Hematopoietic multipotent progenitor cell treated with erythropoietin and hydrocortisone succinate and interleukin-3 and kit ligand, for 17 days (in vitro differentiated cells): Measurements from ENCODE around the gene ALDH3B2.
A peak's percentile ranks its signal among the peaks of the same experiment; 100 is the strongest.
"Not testable (repeated sequence)": the region's sequence is repeated elsewhere in the genome, so short reads cannot be mapped to it uniquely, and the experiment has no call there.

Experiments
- DNase-seq: peaks from one replicate; pipeline ENCODE4 v3.0.0-alpha.2; 2015; ENCODE audit warnings: low spot score

ALDH3B2 gene

DNA sequence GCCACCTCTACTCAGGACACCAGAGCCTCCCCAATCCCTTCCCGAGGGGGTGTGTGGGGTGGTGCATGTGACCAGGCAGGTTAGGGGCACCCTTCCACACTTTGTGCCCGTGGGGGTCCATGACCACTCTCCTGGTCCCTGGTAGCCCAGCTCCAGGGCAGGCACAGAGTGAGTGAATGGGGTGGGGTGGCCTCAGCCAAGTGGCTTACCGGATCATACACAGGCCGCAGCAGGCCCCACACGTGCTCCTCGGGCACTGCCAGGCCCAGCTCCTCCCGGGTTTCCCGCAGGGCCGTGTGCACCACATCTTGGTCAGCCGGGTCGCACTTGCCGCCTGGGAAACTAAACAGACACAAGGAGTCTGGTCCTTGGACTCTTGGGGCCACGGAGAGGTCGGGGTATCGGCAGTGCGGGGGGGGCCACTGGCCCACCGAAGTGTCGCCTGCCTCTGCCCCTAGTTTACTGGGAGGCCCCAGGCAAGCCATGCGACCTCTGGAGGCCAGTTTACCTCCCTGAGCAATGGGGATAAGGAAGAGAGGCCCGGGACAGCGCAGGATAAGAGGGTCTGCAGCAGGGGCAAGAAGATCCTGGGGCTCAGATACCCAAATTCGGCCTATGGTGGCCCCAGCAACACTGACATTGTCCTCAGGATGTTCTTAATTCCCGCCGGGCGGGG lies 45.6 kb downstream of the ALDH3B2 start:
- DNase-seq = no peak

DNA sequence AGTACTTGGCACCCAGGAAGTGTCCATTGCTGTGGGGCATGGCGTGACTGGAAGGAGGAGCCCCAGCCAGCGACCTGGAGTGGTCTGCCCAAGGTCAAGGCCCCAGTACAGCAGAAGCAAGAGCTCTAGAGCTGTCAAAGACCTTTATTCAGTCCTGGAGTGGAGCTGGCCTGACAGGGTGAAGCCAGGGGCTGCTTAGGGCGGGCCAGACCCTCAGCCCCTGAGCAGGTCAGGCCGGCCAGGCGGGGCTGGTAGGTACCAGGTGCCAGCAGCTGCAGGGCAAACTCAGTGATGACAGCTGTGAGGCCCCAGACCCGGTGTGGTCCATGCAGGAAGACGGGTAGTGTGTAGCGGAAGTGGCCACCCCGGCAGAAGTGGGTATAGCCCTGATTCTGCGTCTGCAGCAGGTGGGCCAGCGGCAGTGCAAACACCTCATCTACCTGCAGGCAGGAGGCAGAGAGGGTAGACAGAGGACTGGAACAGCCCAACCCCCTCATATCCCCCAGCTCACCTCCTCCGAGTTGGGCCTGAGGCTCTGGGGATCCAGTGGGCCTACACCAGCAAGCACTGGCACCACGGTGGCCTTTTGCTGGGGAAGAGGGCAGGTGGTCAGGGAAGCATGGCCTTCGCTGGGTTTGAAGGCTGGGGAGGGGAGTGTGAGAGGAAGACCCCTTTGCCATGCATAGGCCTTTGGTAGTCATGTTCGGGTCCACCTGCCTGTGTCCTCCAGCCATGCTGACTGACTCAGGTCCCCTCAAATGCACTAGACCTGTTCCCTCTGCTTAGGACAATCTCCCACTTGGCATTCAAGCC lies 46.4 kb downstream of the ALDH3B2 start:
- DNase-seq = no peak

DNA sequence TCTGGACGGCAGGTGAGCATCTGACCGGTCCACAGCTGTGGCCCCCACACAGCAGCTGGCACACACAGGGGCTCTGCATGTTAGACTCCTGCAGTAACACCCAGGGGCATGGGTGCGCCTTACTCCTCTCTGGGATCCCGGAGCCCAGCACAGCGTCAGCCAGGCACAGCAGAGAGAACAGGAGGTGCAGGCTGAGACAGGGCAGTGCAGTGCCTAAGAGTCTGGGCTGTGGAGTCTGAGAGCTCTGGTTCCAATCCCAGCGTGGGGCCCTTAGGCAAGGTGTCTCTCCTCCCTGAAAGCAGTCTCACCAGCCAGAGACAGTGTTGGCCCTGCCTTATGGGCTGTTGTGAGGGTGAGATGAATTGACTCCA lies 47.0 kb downstream of the ALDH3B2 start:
- DNase-seq = no peak

DNA sequence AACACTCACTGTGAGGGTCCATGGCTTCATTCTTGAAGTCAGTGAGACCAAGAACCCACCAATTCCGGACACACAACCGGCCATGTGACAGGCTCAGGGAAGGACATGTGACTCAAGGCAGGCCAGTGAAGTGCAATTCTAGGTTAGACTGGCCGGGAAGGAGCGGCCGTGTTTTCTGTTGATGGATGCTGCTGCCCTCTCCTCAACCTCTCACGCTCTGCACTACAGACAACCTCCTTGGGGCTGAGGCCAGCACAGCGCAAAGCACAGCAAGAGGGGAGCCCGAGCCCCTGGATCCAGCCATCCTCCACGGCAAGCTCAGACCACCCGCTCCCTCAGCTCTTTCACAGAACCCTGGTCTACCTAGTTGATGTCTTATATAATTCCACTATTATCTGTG lies 47.5 kb downstream of the ALDH3B2 start:
- DNase-seq = no peak

DNA sequence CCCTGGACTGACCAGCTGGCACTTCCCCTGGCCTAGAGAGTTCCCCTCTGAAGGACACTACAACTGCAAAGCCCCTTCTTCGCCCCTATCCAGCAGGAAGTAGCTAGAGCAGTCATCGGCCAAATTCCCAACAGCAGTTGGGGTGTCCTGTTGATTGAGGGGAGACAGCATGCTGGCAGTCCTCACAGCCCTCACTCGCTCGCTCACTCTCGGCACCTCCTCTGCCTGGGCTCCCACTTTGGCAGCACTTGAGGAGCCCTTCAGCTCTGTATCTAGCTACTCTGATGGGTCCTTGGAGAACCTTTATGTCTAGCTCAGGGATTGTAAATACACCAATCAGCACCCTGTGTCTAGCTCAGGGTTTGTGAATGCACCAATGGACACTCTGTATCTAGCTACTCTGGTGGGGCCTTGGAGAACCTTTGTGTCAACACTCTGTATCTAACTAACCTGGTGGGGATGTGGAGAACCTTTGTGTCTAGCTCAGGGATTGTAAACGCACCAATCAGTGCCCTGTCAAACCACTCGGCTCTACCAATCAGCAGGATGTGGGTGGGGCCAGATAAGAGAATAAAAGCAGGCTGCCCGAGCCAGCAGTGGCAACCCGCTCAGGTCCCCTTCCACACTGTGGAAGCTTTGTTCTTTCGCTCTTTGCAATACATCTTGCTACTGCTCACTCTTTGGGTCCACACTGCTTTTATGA lies 48.1 kb downstream of the ALDH3B2 start:
- DNase-seq = not testable (repeated sequence)

DNA sequence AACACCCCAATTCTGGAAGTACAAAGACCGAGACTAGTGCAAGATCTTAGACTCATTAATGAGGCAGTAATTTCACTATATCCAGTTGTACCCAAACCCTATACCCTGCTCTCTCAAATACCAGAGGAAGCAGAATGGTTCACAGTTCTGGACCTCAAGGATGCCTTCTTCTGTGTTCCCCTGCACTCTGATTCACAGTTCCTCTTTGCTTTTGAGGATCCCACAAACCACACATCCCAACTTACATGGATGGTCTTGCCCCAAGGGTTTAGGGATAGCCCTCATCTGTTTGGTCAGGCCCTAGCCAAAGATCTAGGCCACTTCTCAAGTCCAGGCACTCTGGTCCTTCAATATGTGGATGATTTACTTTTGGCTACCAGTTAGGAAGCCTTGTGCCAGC lies 50.6 kb downstream of the ALDH3B2 start:
- not testable (repeated sequence) for DNase-seq

DNA sequence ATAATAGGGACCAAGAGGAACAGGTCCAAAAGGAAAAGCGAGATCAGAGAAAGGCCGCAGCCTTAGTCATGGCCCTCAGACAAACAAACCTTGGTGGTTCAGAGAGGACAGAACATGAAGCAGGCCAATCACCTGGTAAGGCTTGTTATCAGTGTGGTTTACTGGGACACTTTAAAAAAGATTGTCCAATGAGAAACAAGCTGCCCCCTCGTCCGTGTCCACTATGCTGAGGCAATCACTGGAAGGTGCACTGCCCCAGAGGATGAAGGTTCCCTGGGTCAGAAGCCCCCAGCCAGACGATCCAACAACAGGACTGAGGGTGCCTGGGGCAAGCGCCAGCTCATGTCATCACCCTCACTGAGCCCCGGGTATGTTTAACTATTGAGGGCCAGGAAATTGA lies 51.5 kb downstream of the ALDH3B2 start:
- not testable (repeated sequence) for DNase-seq

DNA sequence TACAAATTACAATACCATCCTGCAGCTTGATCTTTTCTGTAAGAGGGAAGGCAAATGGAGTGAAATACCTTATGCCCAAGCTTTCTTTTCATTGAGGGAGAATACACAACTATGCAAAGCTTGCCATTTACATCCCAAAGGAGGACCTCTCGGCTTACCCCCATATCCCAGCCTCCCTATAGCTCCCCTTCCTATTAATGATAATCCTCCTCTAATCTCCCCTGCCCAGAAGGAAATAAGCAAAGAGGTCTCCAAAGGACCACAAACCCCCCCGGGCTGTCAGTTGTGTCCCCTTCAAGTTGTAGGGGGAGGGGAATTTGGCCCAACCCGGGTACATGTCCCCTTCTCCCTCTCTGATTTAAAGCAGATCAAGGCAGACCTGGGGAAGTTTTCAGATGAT lies 52.5 kb downstream of the ALDH3B2 start:
- DNase-seq = not testable (repeated sequence)

DNA sequence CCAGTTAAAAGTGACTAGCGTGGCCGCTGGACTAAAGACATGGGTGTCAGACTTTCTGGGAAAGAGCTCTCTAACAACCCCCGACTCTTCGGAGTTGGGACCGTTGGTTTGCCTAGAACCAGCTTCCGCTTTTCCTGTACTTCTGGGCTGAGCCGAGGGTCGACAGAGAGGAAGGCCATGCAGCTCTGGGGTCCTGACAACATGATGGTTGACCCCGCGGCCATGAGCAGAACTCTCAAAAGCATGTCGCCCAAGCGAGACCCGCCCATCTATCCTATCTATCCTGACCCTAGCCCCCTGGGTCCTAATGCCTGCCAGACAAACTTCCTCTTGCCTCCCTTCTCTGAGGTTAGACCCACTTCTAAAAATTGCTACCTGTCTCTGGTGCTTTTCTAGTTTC lies 53.8 kb downstream of the ALDH3B2 start:
- not testable (repeated sequence) for DNase-seq

DNA sequence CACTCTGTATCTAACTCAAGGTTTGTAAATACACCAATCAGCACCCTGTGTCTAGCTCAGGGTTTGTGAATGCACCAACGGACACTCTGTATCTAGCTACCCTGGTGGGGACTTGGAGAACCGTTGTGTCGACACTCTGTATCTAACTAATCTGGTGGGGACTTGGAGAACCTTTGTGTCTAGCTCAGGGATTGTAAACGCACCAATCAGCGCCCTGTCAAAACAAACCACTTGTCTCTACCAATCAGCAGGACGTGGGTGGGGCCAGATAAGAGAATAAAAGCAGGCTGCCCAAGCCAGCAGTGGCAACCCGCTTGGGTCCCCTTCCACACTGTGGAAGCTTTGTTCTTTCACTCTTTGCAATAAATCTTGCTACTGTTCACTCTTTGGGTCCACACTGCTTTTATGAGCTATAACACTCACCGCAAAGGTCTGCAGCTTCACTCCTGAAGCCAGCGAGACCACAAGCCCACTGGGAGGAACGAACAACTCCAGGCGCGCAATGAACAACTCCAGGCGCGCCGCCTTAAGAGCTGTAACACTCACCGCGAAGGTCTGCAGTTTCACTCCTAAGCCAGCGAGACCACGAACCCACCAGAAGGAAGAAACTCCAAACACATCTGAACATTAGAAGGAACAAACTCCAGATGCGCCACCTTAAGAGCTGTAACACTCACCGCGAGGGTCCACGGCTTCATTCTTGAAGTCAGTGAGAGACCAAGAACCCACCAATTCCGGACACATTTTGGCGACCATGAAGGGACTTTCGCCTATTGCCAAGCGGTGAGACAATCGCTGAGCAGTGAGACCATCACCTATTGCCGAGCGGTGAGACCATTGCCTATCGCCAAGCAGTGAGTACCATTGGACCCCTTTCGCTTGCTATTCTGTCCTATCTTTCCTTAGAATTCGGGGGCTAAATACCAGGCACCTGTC lies 54.5 kb downstream of the ALDH3B2 start:
- DNase-seq = not testable (repeated sequence)

DNA sequence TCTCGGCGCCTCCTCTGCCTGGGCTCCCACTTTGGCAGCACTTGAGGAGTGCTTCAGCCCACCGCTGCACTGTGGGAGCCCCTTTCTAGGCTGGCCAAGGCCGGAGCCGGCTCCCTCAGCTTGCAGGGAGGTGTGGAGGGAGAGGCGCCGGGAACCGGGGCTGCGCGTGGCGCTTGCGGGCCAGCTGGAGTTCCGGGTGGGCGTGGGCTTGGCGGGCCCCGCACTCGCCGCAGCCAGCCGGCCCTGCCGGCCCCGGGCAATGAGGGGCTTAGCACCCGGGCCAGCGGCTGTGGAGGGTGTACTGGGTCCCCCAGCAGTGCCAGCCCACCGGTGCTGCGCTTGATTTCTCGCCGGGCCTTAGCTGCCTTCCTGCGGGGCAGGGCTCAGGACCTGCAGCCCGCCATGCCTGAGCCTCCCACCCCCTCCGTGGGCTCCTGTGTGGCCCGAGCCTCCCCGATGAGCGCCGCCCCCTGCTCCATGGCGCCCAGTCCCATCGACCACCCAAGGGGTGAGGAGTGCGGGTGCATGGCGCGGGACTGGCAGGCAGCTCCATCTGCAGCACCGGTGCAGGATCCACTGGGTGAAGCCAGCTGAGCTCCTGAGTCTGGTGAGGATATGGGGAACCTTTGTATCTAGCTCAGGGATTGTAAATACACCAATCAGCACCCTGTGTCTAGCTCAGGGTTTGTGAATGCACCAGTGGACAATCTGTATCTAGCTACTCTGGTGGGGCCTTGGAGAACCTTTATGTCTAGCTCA lies 55.3 kb downstream of the ALDH3B2 start:
- DNase-seq = not testable (repeated sequence)

DNA sequence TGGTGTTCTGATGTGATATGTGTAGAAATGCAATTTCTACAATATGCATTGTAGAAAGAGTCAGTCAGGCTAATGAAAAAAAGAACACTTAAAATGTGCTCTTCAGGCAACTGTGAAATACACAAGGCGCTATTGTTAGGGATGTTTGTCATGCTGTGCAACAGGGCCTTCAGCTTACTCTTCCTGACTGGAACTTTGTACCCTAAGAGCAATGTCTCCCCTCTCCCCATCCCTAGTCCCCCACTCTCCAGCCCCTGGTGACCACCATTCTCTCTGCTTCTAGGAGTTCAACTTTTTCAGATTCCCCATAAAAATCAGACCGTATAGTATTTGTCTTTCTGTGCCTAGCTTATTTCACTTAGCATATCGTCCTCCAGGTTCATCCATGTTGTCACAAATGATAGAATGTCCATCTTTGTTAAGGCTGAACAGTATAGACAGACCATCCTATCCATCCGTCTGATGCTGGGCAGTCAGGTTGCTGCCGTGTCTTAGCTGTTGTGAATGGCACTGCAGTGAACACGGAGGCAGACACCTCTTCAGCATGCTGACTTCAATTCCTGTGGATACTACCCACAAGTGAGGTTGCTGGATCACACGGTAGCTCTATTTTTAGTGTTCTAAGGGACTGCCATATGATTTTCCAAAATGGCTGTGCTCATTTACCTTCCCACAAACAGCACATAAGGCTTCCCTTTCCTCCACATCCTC lies 57.0 kb downstream of the ALDH3B2 start:
- DNase-seq = no peak

DNA sequence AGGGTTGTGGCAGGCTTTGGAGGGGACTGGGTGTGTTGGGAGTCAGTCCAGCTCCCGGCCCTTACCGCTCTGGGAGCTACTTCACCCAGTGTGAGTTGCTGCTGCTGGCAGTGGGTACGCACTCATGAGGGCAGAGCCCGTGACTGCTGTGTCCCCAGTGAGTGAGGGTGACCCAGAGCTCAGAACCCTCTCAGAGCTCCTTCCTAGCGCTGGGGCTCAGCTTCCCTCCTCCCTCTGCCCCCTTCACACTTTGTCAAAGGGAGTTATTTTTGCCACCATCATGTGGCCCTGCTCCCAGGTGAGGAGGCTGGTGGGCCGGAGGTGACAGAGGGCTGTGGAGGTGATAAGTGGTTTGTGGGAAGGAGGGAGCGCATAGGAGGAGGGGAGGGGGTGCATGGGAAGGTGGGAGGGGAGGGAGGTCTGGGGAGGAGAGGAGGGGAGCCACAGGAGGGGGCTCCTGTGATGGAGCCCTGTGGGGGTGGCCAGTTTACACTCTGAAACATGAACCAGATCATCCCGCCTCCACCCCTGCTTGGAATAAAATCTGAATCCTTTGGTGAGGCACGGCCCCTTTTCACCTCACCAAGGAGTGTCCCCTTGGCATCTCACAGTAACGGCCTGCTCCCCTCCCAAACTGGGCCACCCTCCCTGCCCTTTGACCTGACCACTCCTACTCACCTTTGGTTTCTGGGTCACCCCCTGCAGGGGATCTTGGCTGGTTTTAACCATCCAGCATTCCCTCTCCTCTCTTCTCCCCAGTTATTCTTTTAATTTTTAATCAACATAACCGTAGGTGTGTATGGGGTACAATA lies 57.8 kb downstream of the ALDH3B2 start:
- DNase-seq = no peak

DNA sequence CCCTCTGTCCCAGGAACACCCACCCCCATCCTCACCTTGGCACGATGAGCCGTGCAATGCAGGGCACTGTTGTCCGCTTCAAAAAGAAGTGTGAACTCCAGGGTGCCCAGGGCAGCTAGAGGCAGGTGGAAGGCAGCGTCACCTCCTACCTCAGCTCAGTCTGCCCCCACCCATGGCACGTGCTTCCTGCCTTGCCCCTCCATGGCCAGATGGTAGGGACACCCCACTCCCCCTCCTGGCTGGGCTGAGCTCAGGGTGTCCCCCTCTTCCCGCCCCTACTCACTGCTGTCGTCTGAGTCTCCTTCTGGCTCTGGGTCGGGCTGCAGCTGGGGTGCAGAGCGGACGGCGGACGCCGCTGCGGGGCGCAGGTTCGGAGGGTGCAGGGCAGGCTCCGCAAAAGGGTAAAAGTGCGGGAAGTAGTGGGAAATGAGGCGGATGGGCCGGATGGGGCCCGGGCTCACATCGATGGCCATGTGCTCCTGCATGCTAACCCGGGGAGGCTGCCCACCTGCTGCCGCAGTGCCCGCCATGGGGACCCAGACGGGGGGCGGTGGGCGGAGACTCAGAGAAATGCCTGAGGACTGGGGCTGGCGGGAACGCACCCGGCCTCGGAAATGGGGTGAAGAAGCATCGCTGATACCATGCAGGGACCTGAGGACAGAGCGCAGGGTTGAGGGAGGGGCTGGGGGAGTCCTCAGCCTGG lies 58.5 kb downstream of the ALDH3B2 start:
- DNase-seq = no peak

DNA sequence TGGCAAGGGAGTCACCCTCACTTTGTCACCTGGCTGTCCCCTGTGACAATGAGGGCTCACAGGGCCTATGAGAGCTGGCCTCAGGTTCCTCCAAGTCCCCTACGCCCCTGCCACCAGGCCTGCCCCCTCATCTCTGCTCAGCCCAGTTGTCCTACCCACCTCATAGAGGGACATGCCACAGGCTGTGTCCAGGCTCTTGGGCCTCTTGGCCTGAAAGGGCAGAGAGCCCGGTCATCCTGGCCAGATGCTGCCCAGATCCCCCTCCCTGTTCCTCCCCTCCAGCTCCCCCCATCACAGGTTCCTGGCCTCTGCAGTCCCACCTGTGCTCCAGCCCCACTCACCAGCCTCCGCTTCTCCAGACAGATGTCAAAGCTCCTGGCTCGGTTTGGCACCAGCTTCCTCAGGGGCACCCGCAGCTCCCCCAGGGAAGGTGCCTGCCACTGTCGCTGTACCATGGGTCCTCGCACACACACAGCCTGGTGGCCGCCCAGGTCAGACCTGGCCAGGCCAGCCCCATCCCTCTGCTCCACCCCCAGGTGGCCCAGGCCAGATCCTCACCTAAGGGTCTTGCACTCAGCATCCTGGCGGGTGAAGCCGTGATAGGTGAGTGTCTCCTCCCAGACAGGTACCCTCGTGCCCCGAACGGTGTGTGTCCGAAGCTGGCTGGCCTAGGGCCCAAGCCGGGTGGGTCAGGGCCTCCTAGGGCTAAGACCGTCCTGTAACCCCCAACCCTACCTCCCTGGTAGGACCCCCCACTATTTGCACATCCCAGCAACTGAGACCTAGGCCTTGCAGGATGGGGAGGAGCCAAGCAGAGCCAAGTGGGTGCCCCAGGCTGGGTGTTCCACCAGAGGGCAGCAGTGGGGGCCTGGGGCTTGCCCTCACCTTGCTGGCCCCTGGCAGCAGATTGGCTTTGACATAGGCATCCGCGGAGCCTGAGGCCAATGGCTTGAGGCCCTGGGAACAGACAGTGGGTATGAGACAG lies 59.4 kb downstream of the ALDH3B2 start:
- DNase-seq = peak; percentile 19

DNA sequence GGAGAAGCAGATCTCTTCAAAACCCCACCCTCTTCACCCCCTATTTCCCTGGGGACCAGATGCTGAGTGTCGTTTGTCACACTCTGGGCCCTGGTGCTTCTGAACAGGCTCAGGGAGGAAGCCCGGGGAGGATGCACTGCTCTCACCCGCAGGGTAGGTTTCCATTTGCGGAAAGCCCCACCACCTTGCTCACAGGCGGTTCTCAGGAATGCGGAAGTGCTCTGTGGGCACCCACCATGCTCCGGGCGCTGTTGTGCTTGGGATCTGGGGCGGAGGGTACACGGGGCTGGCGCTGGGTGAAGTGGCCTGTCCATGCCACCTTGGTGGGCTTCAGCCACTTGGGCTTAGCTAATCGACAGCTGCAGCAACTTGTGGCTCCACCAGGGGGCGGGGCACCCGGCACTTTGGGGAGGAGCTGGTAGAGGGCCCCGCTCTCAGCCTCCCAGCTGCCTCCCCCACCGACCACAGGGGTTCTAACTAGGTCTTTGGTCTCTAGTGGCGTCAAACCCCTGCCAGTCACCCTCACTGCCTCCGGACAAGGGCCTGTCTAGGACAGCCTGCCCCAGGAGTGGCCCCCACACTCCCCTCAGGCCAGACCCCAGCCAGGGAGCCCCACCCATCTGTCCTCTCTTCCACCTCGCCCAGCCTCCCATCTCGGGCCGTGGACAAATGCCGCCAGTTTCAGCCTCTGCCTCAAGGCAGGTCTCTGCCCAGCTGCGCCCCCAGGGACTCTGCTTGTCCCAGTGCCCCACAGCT lies 60.3 kb downstream of the ALDH3B2 start:
- peak; percentile 60 for DNase-seq
